Vagina (tissue), 2 donors: ENCODE measurements around the gene KDM6B. TPM values are rescaled to one million over a fixed set of nuclear protein-coding genes. Genes with fewer than 3 reads are reported as not detected.

Source experiments
- DNase-seq, 2 donors: peaks; one replicate each; pipeline ENCODE4 v3.0.0-alpha.2; 2017; ENCODE audit errors: extremely low spot score in 2 of 2
- H3K27ac ChIP-seq: fragments of 200-600 bp; sonication (generic); one replicate; pipeline ENCODE4 v1.5.1; 2019
- H3K27me3 ChIP-seq: fragments of 200-600 bp; sonication (generic); one replicate; pipeline ENCODE4 v1.5.1; 2019
- H3K36me3 ChIP-seq, 2 donors: fragments of 200-600 bp; sonication (generic); one replicate each; pipeline ENCODE4 v1.5.1; 2017 to 2019
- H3K4me1 ChIP-seq: fragments of 200-600 bp; sonication (generic); one replicate; pipeline ENCODE4 v1.5.1; 2019
- H3K4me3 ChIP-seq, 2 donors: fragments of 200-600 bp; sonication (generic); 1 replicate in 1 of 2; 2 replicates in 1 of 2; pipeline ENCODE4 v1.5.1; 2016 to 2019
- H3K9me3 ChIP-seq: fragments of 200-600 bp; sonication (generic); one replicate; pipeline ENCODE4 v1.5.1; 2019
- CTCF ChIP-seq, 3 experiments: fragments of 450-650 bp in 2 of 3; fragments of 200-600 bp in 1 of 3; sonication (generic) in 1 of 3; IDR thresholded peaks; one replicate each; pipeline ENCODE4 v1.5.1; 2017 to 2019; ENCODE audit warnings: antibody characterized with exemption in 3 of 3, mild to moderate bottlenecking in 2 of 3, moderate library complexity in 2 of 3
- POLR2A ChIP-seq, 2 donors: fragments of 450-650 bp; IDR thresholded peaks; one replicate each; pipeline ENCODE4 v1.6.1; 2017; ENCODE audit warnings: antibody characterized with exemption in 2 of 2, mild to moderate bottlenecking in 2 of 2, moderate library complexity in 2 of 2
- POLR2AphosphoS5 ChIP-seq, 2 donors: sonication (generic); formaldehyde crosslinking; IDR thresholded peaks; one replicate each; pipeline ENCODE4 v1.9.0; 2017; ENCODE audit warnings: antibody characterized with exemption in 2 of 2, mild to moderate bottlenecking in 2 of 2, low read depth in 1 of 2; ENCODE audit not compliant: insufficient read depth in 1 of 2
- intact Hi-C: fragments of 100-400 bp; cut with DNase I; formaldehyde crosslinking; loops from one replicate; pipeline ENCODE4 v1.15.1; 2023
- total RNA-seq: library from RNA; depleted of rRNA; stranded (reverse); fragments of >200 nt; gene quantifications from one replicate; pipeline ENCODE4 v1.2.3, GENCODE V29; 2016

Gene KDM6B
- 12.5 TPM for total RNA-seq

- Histone ChIP-seq H3K27me3 (no peaks in the 10 kb centered on the region), H3K9me3 (no peaks in the 10 kb centered on the region), H3K4me3 (peak within 1 kb of the TSS; percentile 70 to 95), H3K4me1 (peaks cover 34% of the 10 kb centered on the region), H3K27ac (peak within 1 kb of the TSS; percentile 99), H3K36me3 (no peaks in the 10 kb centered on the region)
- DNase-seq, result peak in 1 of 2 donors; percentile 97
- intact Hi-C loops, result no loop called here
- TF ChIP-seq POLR2AphosphoS5 (IDR thresholded peaks at IDR 0.05; ENCODE audit: insufficient read depth in 1 of 2, low read depth in 1 of 2) (peak; percentile 81 to 82), POLR2A (IDR thresholded peaks at IDR 0.05) (peak in 1 of 2 donors; percentile 53), CTCF (IDR thresholded peaks at IDR 0.05) (no peak)
Observed at GRCh38 chr17:7833795-7834541, at the start of gene KDM6B. TSS of gene KDM6B (plus strand) at chr17:7834217. CDS start at chr17:7845555, 11,338 bp downstream.

- TF ChIP-seq POLR2AphosphoS5 (IDR thresholded peaks at IDR 0.05; ENCODE audit: insufficient read depth in 1 of 2, low read depth in 1 of 2) (no peak), POLR2A (IDR thresholded peaks at IDR 0.05) (no peak), CTCF (IDR thresholded peaks at IDR 0.05) (no peak)
- Histone ChIP-seq H3K4me3 (no peak overlapping the region), H3K36me3 (no peaks in the 10 kb centered on the region), H3K27ac (no peak overlapping the region), H3K9me3 (no peaks in the 10 kb centered on the region), H3K27me3 (no peaks in the 10 kb centered on the region), H3K4me1 (no peaks in the 10 kb centered on the region)
- DNase-seq, result no peak
- intact Hi-C loops, result loop anchor here (5.0 kb wide), 1 partner anchor 525 kb away; the partner anchor contains the start of gene CLDN7
Observed at GRCh38 chr17:7786866-7787265, 47.2 kb upstream of the KDM6B start.

GRCh38 chr17:7789131-7789530 is 44.9 kb upstream of the KDM6B start:
- intact Hi-C loops, result loop anchor here (5.0 kb wide), 1 partner anchor 527 kb away; the partner anchor contains the start of gene CLDN7
- no peak for TF ChIP-seq POLR2A (IDR thresholded peaks at IDR 0.05)
- TF ChIP-seq POLR2AphosphoS5 (IDR thresholded peaks at IDR 0.05; ENCODE audit: insufficient read depth in 1 of 2, low read depth in 1 of 2), result no peak
- no peak for TF ChIP-seq CTCF (IDR thresholded peaks at IDR 0.05)
- no peaks in the 10 kb centered on the region for H3K9me3 ChIP-seq

GRCh38 chr17:7790150-7790549 is 43.9 kb upstream of the KDM6B start:
- Histone ChIP-seq H3K27ac (no peak overlapping the region), H3K9me3 (no peaks in the 10 kb centered on the region), H3K4me1 (no peaks in the 10 kb centered on the region), H3K36me3 (no peaks in the 10 kb centered on the region), H3K27me3 (no peaks in the 10 kb centered on the region), H3K4me3 (no peak overlapping the region)
- DNase-seq, result no peak
- no peak for TF ChIP-seq POLR2A (IDR thresholded peaks at IDR 0.05)
- no peak for TF ChIP-seq POLR2AphosphoS5 (IDR thresholded peaks at IDR 0.05; ENCODE audit: insufficient read depth in 1 of 2, low read depth in 1 of 2)
- no peak for TF ChIP-seq CTCF (IDR thresholded peaks at IDR 0.05)
- intact Hi-C loops, result no loop called here

More at GRCh38 chr17:7789131-7789530, 44.9 kb upstream of the KDM6B start:
- Histone ChIP-seq H3K4me3 (no peak overlapping the region), H3K27me3 (no peaks in the 10 kb centered on the region), H3K36me3 (no peaks in the 10 kb centered on the region), H3K4me1 (no peaks in the 10 kb centered on the region), H3K27ac (no peak overlapping the region)
- no peak for DNase-seq

GRCh38 chr17:7792611-7793010 is 41.4 kb upstream of the KDM6B start:
- no peak for TF ChIP-seq POLR2A (IDR thresholded peaks at IDR 0.05)
- TF ChIP-seq CTCF (IDR thresholded peaks at IDR 0.05), result no peak
- TF ChIP-seq POLR2AphosphoS5 (IDR thresholded peaks at IDR 0.05; ENCODE audit: insufficient read depth in 1 of 2, low read depth in 1 of 2), result no peak
- H3K27me3 ChIP-seq, result no peaks in the 10 kb centered on the region
- H3K9me3 ChIP-seq, result no peaks in the 10 kb centered on the region
- DNase-seq, result no peak
- no peaks in the 10 kb centered on the region for H3K36me3 ChIP-seq
- no peak overlapping the region for H3K4me3 ChIP-seq
- intact Hi-C loops, result no loop called here
- H3K4me1 ChIP-seq, result no peaks in the 10 kb centered on the region
- H3K27ac ChIP-seq, result no peak overlapping the region
